ENCODE data around the gene FARP2. TPM values are rescaled to one million over a fixed set of nuclear protein-coding genes. Genes with fewer than 3 reads are reported as not detected.

The FARP2 gene
- total and polyA plus RNA-seq, 4 donors = 9.9 to 49.7 (median 27.4) TPM

- Histone ChIP-seq H3K27ac (ENCODE audit: low read depth in 1 of 2, low read length in 1 of 2) (no peak overlapping the region), H3K9ac (ENCODE audit: insufficient read depth in 1 of 2, low read length in 2 of 2) (no peak overlapping the region), H3K9me3 (ENCODE audit: control insufficient read depth in 4 of 4, insufficient read depth in 3 of 4, low read length in 3 of 4) (no peaks in the 10 kb centered on the region), H3K27me3 (ENCODE audit: control insufficient read depth in 3 of 3, insufficient read depth in 3 of 3, low read length in 2 of 3) (no peaks in the 10 kb centered on the region), H3K4me1 (ENCODE audit: control insufficient read depth in 5 of 5, insufficient read depth in 5 of 5, low read length in 5 of 5) (no peaks in the 10 kb centered on the region), H3K4me3 (no peak overlapping the region), H3K36me3 (ENCODE audit: control insufficient read depth in 4 of 4, insufficient read depth in 4 of 4, low read length in 4 of 4) (peaks cover 0 to 13% (median under 1%) of the 10 kb centered on the region in 4 donors)
- WGBS, 2 donors = 96 to 97% methylated on average over 9 of the region's 9 CpGs
- DNase-seq (no peak), ATAC-seq (ENCODE audit: insufficient read depth, low FRiP score) (no peak)
- TF ChIP-seq CTCF (IDR thresholded peaks at IDR 0.05; ENCODE audit: control extremely low read depth, extremely low read depth) = no peak
These were observed 127.2 kb downstream of the FARP2 start for GRCh38 chr2:241483305-241483704.

DNA sequence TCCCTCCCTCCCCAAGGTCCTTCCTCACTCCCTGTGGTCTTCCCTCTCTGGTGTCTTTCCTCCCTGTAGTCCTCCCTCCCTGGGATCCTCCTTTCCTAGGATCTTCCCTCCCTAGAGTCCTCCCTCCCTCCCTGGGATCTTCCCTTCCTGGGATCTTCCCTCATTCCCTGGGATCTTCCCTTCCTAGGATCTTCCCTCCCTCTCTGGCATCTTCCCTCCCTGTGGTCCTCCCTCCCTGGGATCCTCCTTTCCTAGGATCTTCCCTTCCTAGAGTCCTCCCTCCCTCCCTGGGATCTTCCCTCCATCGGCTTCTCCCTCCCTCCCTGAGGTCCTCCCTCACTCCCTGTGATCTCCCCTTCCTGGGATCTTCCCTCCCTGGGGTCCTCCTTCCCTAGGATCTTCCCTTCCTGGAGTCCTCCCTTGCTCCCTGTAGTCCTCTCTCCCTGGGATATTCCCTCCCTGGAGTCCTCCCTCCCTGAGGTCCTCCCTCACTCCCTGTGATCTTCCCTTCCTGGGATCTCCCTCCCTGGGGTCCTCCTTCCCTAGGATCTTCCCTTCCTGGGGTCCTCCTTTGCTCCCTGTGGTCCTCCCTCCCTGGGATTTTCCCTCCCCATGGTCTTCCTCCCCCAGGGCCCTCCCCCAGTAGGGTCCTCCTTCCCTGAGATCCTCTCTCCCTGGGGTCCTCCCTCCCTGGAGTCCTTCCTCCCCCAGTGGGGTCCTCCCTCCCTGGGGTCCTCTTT, 129.3 kb downstream of the FARP2 start:
- Histone ChIP-seq H3K27ac (ENCODE audit: low read depth in 1 of 2, low read length in 1 of 2) (no peak overlapping the region), H3K9ac (ENCODE audit: insufficient read depth in 1 of 2, low read length in 2 of 2) (no peak overlapping the region)
- no peak for DNase-seq

GRCh38 chr2:241489088-241489487, 133.0 kb downstream of the FARP2 start:
- Histone ChIP-seq H3K9ac (ENCODE audit: insufficient read depth in 1 of 2, low read length in 2 of 2) (no peak overlapping the region), H3K4me1 (ENCODE audit: control insufficient read depth in 5 of 5, insufficient read depth in 5 of 5, low read length in 5 of 5) (peaks cover 0 to 5% (median 0%) of the 10 kb centered on the region in 5 donors), H3K9me3 (ENCODE audit: control insufficient read depth in 4 of 4, insufficient read depth in 3 of 4, low read length in 3 of 4) (no peaks in the 10 kb centered on the region), H3K27me3 (ENCODE audit: control insufficient read depth in 3 of 3, insufficient read depth in 3 of 3, low read length in 2 of 3) (no peaks in the 10 kb centered on the region), H3K27ac (ENCODE audit: low read depth in 1 of 2, low read length in 1 of 2) (no peak overlapping the region), H3K4me3 (no peak overlapping the region), H3K36me3 (ENCODE audit: control insufficient read depth in 4 of 4, insufficient read depth in 4 of 4, low read length in 4 of 4) (peaks cover 2 to 18% (median 4%) of the 10 kb centered on the region in 4 donors)
- ATAC-seq (ENCODE audit: insufficient read depth, low FRiP score) (no peak), DNase-seq (no peak)
- WGBS, 2 donors = 88 to 93% methylated on average over 3 of the region's 3 CpGs
- TF ChIP-seq CTCF (IDR thresholded peaks at IDR 0.05; ENCODE audit: control extremely low read depth, extremely low read depth) = no peak

More for the DNA sequence above, 129.3 kb downstream of the FARP2 start:
- 87 to 92% methylated on average over 1 of the region's 1 CpG for WGBS, 2 donors
- Histone ChIP-seq H3K27me3 (ENCODE audit: control insufficient read depth in 3 of 3, insufficient read depth in 3 of 3, low read length in 2 of 3) (no peaks in the 10 kb centered on the region), H3K4me1 (ENCODE audit: control insufficient read depth in 5 of 5, insufficient read depth in 5 of 5, low read length in 5 of 5) (no peaks in the 10 kb centered on the region), H3K4me3 (no peak overlapping the region), H3K9me3 (ENCODE audit: control insufficient read depth in 4 of 4, insufficient read depth in 3 of 4, low read length in 3 of 4) (no peaks in the 10 kb centered on the region), H3K36me3 (ENCODE audit: control insufficient read depth in 4 of 4, insufficient read depth in 4 of 4, low read length in 4 of 4) (peaks cover 0 to 6% (median 3%) of the 10 kb centered on the region in 4 donors)
- TF ChIP-seq CTCF (IDR thresholded peaks at IDR 0.05; ENCODE audit: control extremely low read depth, extremely low read depth) = no peak
- no peak for ATAC-seq (ENCODE audit: insufficient read depth, low FRiP score)

Measured in lung (tissue), 12 donors.